CD4-positive, alpha-beta memory T cell (primary cell): ENCODE results near the gene C16orf74. TPM values are rescaled to one million over a fixed set of nuclear protein-coding genes. Genes with fewer than 3 reads are reported as not detected.

ENCODE experiments used
- CTCF ChIA-PET: fragments of 350-600 bp; sonication (Branson Sonifier 250); formaldehyde crosslinking; loops from one replicate; lab custom pipeline; 2021; ENCODE audit warnings: inconsistent platforms; ENCODE audit not compliant: partially characterized antibody; lab: Charles Lee
- POLR2A ChIA-PET: fragments of 350-600 bp; sonication (Branson Sonifier 250); formaldehyde crosslinking; loops from one replicate; lab custom pipeline; 2021; ENCODE audit not compliant: partially characterized antibody; lab: Charles Lee
- DNase-seq, 5 donors: peaks; one replicate each; pipeline versions ENCODE4 v3.0.0 to v3.0.0-alpha.2; 2020 to 2022; ENCODE audit warnings: mixed read lengths in 1 of 5
- H3K27ac ChIP-seq: one replicate; pipeline ENCODE4 v1.7.0; 2013; ENCODE audit warnings: low read depth, low read length
- H3K27me3 ChIP-seq: 2 replicates; pipeline ENCODE4 v1.7.0; 2013; ENCODE audit warnings: mild to moderate bottlenecking, low read length, moderate library complexity; ENCODE audit not compliant: insufficient read depth
- H3K36me3 ChIP-seq: 2 replicates; pipeline ENCODE4 v1.7.0; 2013; ENCODE audit warnings: mild to moderate bottlenecking, low read length, moderate library complexity; ENCODE audit not compliant: insufficient read depth
- H3K4me1 ChIP-seq: 2 replicates; pipeline ENCODE4 v1.7.0; 2013; ENCODE audit warnings: mild to moderate bottlenecking, low read length, moderate library complexity; ENCODE audit not compliant: insufficient read depth
- H3K4me3 ChIP-seq, 2 donors: one replicate each; pipeline ENCODE4 v1.7.0; 2013; ENCODE audit warnings: low read length in 2 of 2, mild to moderate bottlenecking in 1 of 2
- H3K9me3 ChIP-seq, 2 donors: one replicate each; pipeline ENCODE4 v1.7.0; 2013; ENCODE audit warnings: low read length in 2 of 2, control low read depth in 1 of 2; ENCODE audit not compliant: control insufficient read depth in 1 of 2
- H3K27ac Mint-ChIP-seq, 7 donors: one replicate each; pipeline ENCODE4 v1.8.0; 2020 to 2021; ENCODE audit warnings: mixed read lengths in 7 of 7, mild to moderate bottlenecking in 6 of 7, inconsistent platforms in 3 of 7, moderate library complexity in 3 of 7
- H3K27me3 Mint-ChIP-seq, 2 donors: one replicate each; pipeline ENCODE4 v1.8.0; 2020 to 2021; ENCODE audit warnings: mixed read lengths in 2 of 2
- H3K36me3 Mint-ChIP-seq, 2 donors: one replicate each; pipeline ENCODE4 v1.8.0; 2020 to 2021; ENCODE audit warnings: mixed read lengths in 2 of 2, inconsistent platforms in 1 of 2, mild to moderate bottlenecking in 1 of 2
- H3K4me1 Mint-ChIP-seq, 4 donors: one replicate each; pipeline ENCODE4 v1.8.0; 2020 to 2021; ENCODE audit warnings: mixed read lengths in 4 of 4, mild to moderate bottlenecking in 1 of 4
- H3K4me3 Mint-ChIP-seq, 8 donors: one replicate each; pipeline ENCODE4 v1.8.0; 2020 to 2021; ENCODE audit warnings: mixed read lengths in 8 of 8, mild to moderate bottlenecking in 7 of 8, moderate library complexity in 6 of 8, inconsistent platforms in 3 of 8
- H3K9me3 Mint-ChIP-seq, 8 donors: one replicate each; pipeline ENCODE4 v1.8.0; 2020 to 2021; ENCODE audit warnings: mixed read lengths in 8 of 8, mild to moderate bottlenecking in 5 of 8, inconsistent platforms in 3 of 8, moderate library complexity in 1 of 8
- intact Hi-C: fragments of 100-400 bp; cut with micrococcal nuclease; formaldehyde crosslinking; loops from one replicate; pipeline ENCODE4 v1.15.1; 2023
- polyA plus RNA-seq, 2 donors: library from polyadenylated mRNA; unstranded; fragments of 300-500 nt; fragmentation: Illumina TruSeq; gene quantifications; one replicate each; pipeline ENCODE4 v1.2.3, GENCODE V29; 2021
- total RNA-seq, 2 experiments: library from RNA; stranded (reverse); gene quantifications; one replicate each; pipeline ENCODE4 v1.2.3, GENCODE V29; 2021

C16orf74 gene
- total and polyA plus RNA-seq, 4 experiments from 2014 or later = 11.7 to 16.5 (median 14.3) TPM

DNA sequence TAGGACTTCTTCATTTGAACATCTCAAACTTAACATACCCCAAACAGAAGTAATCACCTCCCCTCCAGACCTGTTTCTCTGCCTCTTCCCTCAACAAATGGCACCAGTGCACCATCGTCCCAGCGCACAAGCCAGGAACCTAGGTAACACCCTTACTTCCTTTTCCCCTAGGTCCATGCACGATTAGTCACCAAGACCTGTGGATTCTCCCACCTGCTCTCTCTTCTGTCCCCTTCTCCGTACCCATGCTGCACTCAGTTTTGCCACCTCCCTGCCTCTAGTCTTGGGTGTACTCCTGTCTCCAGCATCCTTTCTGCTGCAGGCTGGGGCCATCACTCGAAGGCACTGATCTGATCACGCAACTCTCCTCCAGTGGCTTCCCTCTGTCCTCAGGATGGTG lies 45.3 kb upstream of the C16orf74 start:
- no peaks in the 10 kb centered on the region for H3K9me3 Mint-ChIP-seq
- Histone ChIP-seq H3K4me3 (no peak overlapping the region), H3K36me3 (peaks cover 6% of the 10 kb centered on the region), H3K4me1 (peaks cover 25% of the 10 kb centered on the region), H3K9me3 (no peaks in the 10 kb centered on the region), H3K27ac (no peak overlapping the region), H3K27me3 (no peaks in the 10 kb centered on the region)
- CTCF ChIA-PET = no interaction called here
- intact Hi-C loops = no loop called here
- no peaks in the 10 kb centered on the region for H3K27me3 Mint-ChIP-seq
- H3K4me1 Mint-ChIP-seq = peaks cover 32 to 80% (median 64%) of the 10 kb centered on the region in 4 donors
- H3K27ac Mint-ChIP-seq = peak overlapping the region in 1 of 7 donors; percentile 70
- peak overlapping the region in 2 of 8 donors; percentile 18 to 26 for H3K4me3 Mint-ChIP-seq
- POLR2A ChIA-PET = no interaction called here
- peaks cover 39 to 62% of the 10 kb centered on the region in 2 donors for H3K36me3 Mint-ChIP-seq
- DNase-seq = no peak

DNA sequence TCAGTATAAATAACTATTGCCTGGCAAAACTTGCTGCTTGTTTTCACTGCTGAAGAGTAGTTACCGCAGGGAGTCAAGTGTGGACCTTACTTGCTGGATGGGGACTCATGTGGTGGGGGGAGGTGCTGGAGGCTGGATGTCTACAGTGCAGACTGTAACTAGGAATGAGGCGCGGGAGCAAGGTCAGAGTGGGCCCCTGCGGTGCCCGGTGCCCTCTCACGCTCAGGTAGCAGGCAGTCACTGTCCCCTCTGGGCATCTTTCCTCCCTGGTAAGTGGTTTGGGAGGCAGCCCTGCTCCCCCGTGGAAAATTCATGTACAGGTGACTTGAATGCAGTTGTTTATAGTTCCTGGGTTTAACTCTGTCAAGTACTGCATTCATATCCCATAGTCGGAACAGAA lies 43.8 kb upstream of the C16orf74 start:
- peak overlapping the region in 2 of 7 donors; percentile 38 to 43 for H3K27ac Mint-ChIP-seq
- peaks cover 10% of the 10 kb centered on the region for H3K36me3 ChIP-seq
- no peak for DNase-seq

DNA sequence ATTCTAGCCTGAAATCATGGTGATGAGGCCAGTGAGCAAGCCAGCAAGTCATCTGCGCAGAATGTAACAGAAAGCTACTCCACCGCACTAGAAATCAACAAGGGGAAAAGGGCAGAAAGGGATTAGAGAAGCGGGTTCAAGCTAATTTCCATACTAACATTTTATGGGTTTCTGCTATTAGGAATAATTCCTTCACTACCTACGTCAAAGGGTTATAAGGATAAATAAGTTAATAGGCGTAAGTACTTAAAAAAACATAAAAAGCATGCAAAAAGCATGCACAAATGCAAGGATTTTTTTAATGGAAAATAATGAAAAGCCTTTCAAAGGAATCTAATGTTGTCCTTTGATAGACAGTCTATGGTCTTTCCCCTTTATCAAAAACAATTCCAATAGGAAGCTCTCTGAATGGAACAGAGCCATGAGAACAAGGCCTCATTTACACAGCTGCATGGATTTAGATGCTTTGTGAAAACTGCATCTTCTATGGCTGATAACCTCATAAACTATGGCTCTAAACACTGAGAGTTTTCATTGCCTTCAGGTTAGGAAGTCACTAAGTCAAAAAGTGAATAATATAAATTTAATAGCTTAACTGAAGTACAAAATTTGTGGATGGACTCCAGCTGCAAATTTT lies 42.9 kb upstream of the C16orf74 start:
- H3K27ac Mint-ChIP-seq = peak overlapping the region in 1 of 7 donors; percentile 78
- ChIA-PET POLR2A (no interaction called here), CTCF (interaction anchor here (1.2 to 1.3 kb wide), 2 partner anchors 26 to 28 kb away, joined by 3 read pairs; no protein-coding TSS in a partner anchor)
- Histone ChIP-seq H3K4me1 (peaks cover 14% of the 10 kb centered on the region), H3K9me3 (no peaks in the 10 kb centered on the region), H3K4me3 (no peak overlapping the region), H3K27me3 (no peaks in the 10 kb centered on the region), H3K36me3 (peaks cover 11% of the 10 kb centered on the region), H3K27ac (no peak overlapping the region)
- H3K27me3 Mint-ChIP-seq = no peaks in the 10 kb centered on the region
- H3K4me1 Mint-ChIP-seq = peaks cover 38 to 82% (median 66%) of the 10 kb centered on the region in 4 donors
- peaks cover 48 to 65% of the 10 kb centered on the region in 2 donors for H3K36me3 Mint-ChIP-seq
- H3K4me3 Mint-ChIP-seq = no peak overlapping the region
- no peaks in the 10 kb centered on the region for H3K9me3 Mint-ChIP-seq
- DNase-seq = no peak
- intact Hi-C loops = no loop called here

More for the DNA sequence above, 43.8 kb upstream of the C16orf74 start:
- Mint-ChIP-seq H3K4me1 (peaks cover 35 to 78% (median 62%) of the 10 kb centered on the region in 4 donors), H3K9me3 (no peaks in the 10 kb centered on the region), H3K27me3 (no peaks in the 10 kb centered on the region), H3K4me3 (peak overlapping the region in 1 of 8 donors; percentile 34), H3K36me3 (peaks cover 45 to 62% of the 10 kb centered on the region in 2 donors)
- Histone ChIP-seq H3K4me3 (no peak overlapping the region), H3K9me3 (no peaks in the 10 kb centered on the region), H3K4me1 (peaks cover 14% of the 10 kb centered on the region), H3K27me3 (no peaks in the 10 kb centered on the region), H3K27ac (no peak overlapping the region)
- intact Hi-C loops = no loop called here
- ChIA-PET POLR2A (no interaction called here), CTCF (no interaction called here)

DNA sequence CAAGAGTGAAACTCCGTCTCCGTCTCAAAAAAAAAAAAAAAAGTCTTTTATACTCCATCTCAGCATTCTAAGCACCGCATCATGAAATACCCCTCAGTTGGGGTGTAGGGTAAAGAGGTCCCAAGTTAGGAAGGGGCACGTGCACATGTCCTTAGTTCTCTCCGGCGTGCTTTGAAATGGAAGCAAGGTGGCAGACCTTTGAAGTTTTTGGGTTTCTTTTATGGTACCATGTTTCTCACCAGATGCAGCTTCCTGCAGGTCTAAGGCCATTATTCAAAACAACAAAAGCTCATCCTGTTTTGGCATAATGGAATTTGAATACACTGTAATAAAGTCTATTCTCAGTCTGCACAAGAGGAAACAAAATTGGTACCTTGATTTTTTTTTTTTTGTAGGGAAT lies 38.9 kb upstream of the C16orf74 start:
- Histone ChIP-seq H3K4me3 (no peak overlapping the region), H3K27ac (no peak overlapping the region), H3K27me3 (no peaks in the 10 kb centered on the region), H3K36me3 (peaks cover 34% of the 10 kb centered on the region), H3K9me3 (no peaks in the 10 kb centered on the region), H3K4me1 (no peaks in the 10 kb centered on the region)
- no peak for DNase-seq
- H3K4me1 Mint-ChIP-seq = peaks cover 25 to 48% (median 40%) of the 10 kb centered on the region in 4 donors
- H3K27ac Mint-ChIP-seq = peak overlapping the region in 4 of 7 donors; percentile 3 to 80 (median 34)
- POLR2A ChIA-PET = no interaction called here
- H3K4me3 Mint-ChIP-seq = no peak overlapping the region
- no peaks in the 10 kb centered on the region for H3K27me3 Mint-ChIP-seq
- CTCF ChIA-PET = no interaction called here
- peaks cover 52 to 67% of the 10 kb centered on the region in 2 donors for H3K36me3 Mint-ChIP-seq
- H3K9me3 Mint-ChIP-seq = no peaks in the 10 kb centered on the region
- intact Hi-C loops = no loop called here

DNA sequence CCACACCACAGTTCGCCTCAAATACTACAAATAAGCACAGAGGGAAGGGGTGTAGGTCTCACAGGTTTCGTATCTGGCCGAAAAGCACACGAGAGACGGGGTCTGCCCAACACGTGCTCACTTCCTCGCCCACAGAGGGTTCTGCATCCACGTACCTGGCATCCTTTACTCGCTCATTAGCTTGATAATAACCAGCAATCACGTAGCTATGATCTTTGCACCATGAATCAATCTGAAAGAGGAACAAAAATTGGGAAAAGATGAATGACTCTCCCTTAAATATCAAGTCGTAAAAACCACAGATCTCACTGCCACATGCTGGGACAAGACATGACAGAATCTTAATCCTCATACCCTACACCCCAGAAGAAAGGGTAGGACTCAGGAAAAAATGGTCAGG lies 37.9 kb upstream of the C16orf74 start:
- Histone ChIP-seq H3K4me3 (no peak overlapping the region), H3K9me3 (no peaks in the 10 kb centered on the region), H3K4me1 (no peaks in the 10 kb centered on the region), H3K36me3 (peaks cover 34% of the 10 kb centered on the region), H3K27me3 (no peaks in the 10 kb centered on the region), H3K27ac (no peak overlapping the region)
- H3K36me3 Mint-ChIP-seq = peaks cover 51 to 60% of the 10 kb centered on the region in 2 donors
- H3K27me3 Mint-ChIP-seq = no peaks in the 10 kb centered on the region
- ChIA-PET CTCF (no interaction called here), POLR2A (no interaction called here)
- H3K4me1 Mint-ChIP-seq = peaks cover 25 to 42% (median 36%) of the 10 kb centered on the region in 4 donors
- H3K9me3 Mint-ChIP-seq = no peaks in the 10 kb centered on the region
- H3K27ac Mint-ChIP-seq = peak overlapping the region in 2 of 7 donors; percentile 13 to 54
- DNase-seq = no peak
- no peak overlapping the region for H3K4me3 Mint-ChIP-seq
- intact Hi-C loops = no loop called here

DNA sequence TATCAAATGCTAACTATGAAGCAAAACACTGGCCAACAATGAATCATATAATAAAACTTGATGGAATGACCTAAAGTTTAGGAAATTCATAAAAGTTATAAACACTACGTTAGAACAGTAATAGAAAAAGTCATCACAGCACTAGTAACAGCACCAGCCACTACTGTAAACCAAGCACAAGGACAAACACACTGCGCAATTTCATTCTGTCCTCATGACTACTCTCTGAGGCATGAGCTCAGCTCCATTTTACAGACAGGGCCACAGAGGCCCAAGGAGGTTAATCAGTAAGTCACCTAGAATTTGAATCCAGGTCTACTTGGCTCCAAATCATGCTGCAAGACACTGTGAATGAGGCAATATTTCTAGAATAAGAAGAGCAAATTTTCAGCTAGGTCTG lies 35.0 kb upstream of the C16orf74 start:
- ChIA-PET POLR2A (no interaction called here), CTCF (interaction anchor here (1.0 to 1.2 kb wide), 2 partner anchors 33 to 35 kb away, joined by 3 to 4 read pairs; no protein-coding TSS in a partner anchor)
- Histone ChIP-seq H3K27me3 (no peaks in the 10 kb centered on the region), H3K4me3 (no peak overlapping the region), H3K9me3 (no peaks in the 10 kb centered on the region), H3K27ac (no peak overlapping the region), H3K4me1 (no peaks in the 10 kb centered on the region), H3K36me3 (peaks cover 36% of the 10 kb centered on the region)
- DNase-seq = no peak
- peaks cover 42 to 60% of the 10 kb centered on the region in 2 donors for H3K36me3 Mint-ChIP-seq
- H3K27ac Mint-ChIP-seq = peak overlapping the region in 2 of 7 donors; percentile 4 to 43
- H3K4me3 Mint-ChIP-seq = no peak overlapping the region
- H3K9me3 Mint-ChIP-seq = no peaks in the 10 kb centered on the region
- H3K4me1 Mint-ChIP-seq = peaks cover 14 to 19% (median 17%) of the 10 kb centered on the region in 4 donors
- intact Hi-C loops = no loop called here
- H3K27me3 Mint-ChIP-seq = no peaks in the 10 kb centered on the region

DNA sequence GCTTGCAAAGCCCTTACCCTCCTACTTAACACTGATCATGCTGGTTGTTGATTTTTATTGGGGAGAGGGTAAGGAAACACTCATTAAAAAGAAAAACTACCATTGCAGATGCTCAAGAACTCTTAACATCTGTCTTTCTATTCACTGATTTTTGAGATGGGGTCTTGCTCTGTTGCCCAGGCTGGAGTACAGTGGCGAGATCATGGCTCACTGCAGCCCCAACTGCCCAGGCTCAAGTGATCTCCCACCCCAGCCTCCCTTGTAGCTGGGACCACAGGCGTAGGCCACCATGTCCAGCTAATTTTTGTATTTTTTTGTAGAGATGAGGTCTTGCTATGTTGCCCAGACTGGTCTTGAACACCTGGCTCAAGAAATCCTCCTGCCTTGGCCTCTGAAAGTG lies 33.9 kb upstream of the C16orf74 start:
- CTCF ChIA-PET = no interaction called here
- no peaks in the 10 kb centered on the region for H3K27me3 Mint-ChIP-seq
- Histone ChIP-seq H3K9me3 (no peaks in the 10 kb centered on the region), H3K27ac (no peak overlapping the region), H3K27me3 (no peaks in the 10 kb centered on the region), H3K4me3 (no peak overlapping the region), H3K4me1 (no peaks in the 10 kb centered on the region), H3K36me3 (peaks cover 43% of the 10 kb centered on the region)
- H3K4me1 Mint-ChIP-seq = peaks cover 8 to 11% (median 9%) of the 10 kb centered on the region in 4 donors
- H3K36me3 Mint-ChIP-seq = peaks cover 41 to 66% of the 10 kb centered on the region in 2 donors
- no peak overlapping the region for H3K27ac Mint-ChIP-seq
- H3K4me3 Mint-ChIP-seq = no peak overlapping the region
- H3K9me3 Mint-ChIP-seq = no peaks in the 10 kb centered on the region
- POLR2A ChIA-PET = no interaction called here
- intact Hi-C loops = no loop called here
- DNase-seq = no peak
